ENCODE data around the gene SOX10. TPM values are rescaled to one million over a fixed set of nuclear protein-coding genes. Genes with fewer than 3 reads are reported as not detected.

Gene SOX10
- total and polyA plus RNA-seq, 3 donors from 2014 or later = 5.0 to 6.1 (median 5.4) TPM

DNA sequence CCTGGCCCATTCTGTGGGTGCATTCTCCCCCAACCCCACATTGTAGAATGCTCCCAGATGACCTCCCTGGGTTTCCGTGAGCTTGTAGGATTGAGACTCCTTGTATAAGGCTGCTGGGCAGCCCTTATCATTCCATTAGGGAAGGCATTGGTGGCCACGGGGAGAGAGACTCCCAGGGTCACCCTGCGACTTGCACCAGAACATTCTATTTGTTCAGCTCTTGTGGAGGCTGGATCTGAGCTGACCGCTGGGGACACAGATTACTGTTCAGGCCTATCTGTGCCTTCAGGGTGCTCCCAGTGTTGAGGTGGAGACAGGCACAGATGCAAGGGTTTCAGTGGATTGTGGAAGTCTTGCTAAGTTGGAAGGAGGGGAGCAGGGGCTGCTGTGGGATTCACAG lies 60.4 kb downstream of the SOX10 start:
- Histone ChIP-seq H3K4me3 (no peak overlapping the region), H3K36me3 (ENCODE audit: low read depth, missing control alignments) (no peaks in the 10 kb centered on the region), H3K4me1 (no peaks in the 10 kb centered on the region), H3K9me3 (no peaks in the 10 kb centered on the region), H3K27ac (no peak overlapping the region), H3K27me3 (no peaks in the 10 kb centered on the region)
- TF ChIP-seq CTCF (IDR thresholded peaks at IDR 0.05) = no peak
- TF ChIP-seq POLR2A (IDR thresholded peaks at IDR 0.05) = no peak
- no peak for DNase-seq
- intact Hi-C loops (cut with DNase I; ENCODE audit: low total_unique reads) = no loop called here
- WGBS, 2 donors = 66 to 90% methylated on average over 3 to 4 of the region's 4 CpGs

Small RNAs within 50 kb of the gene (microRNA-seq; reads per million reads assigned to microRNA genes)
- gene MIR4534 (ENCODE audit: borderline number of aligned reads in 2 of 2, borderline replicate concordance in 1 of 2) (0 reads per million in 2 donors), gene MIR6820 (ENCODE audit: borderline number of aligned reads in 2 of 2, borderline replicate concordance in 1 of 2) (0 to 4.2 reads per million in 2 donors)

Other genes starting within 250 kb of the SOX10 start
- 10 to 100 TPM; 36.7 to 40.6 TPM for gene GCAT, start 176.6 kb downstream of the SOX10 start, total RNA-seq
- gene GCAT, start 176.6 kb downstream of the SOX10 start, polyA plus RNA-seq (ENCODE audit: insufficient read depth, low read depth, low replicate concordance) = 21.4 TPM
- 1 to 10 TPM in 1 of 2 donors, under 1 TPM in 1; 0.81 to 4.8 TPM for gene GALR3, start 161.2 kb downstream of the SOX10 start, total RNA-seq
- not detected for gene GALR3, start 161.2 kb downstream of the SOX10 start, polyA plus RNA-seq (ENCODE audit: insufficient read depth, low read depth, low replicate concordance)
- 100 to 1,000 TPM; 117 to 138 TPM for gene ANKRD54, start 140.2 kb downstream of the SOX10 start, total RNA-seq
- 61.5 TPM for gene ANKRD54, start 140.2 kb downstream of the SOX10 start, polyA plus RNA-seq (ENCODE audit: insufficient read depth, low read depth, low replicate concordance)
- 100 to 1,000 TPM; 185 to 316 TPM for gene EIF3L, start 135.1 kb downstream of the SOX10 start, total RNA-seq
- 295 TPM for gene EIF3L, start 135.1 kb downstream of the SOX10 start, polyA plus RNA-seq (ENCODE audit: insufficient read depth, low read depth, low replicate concordance)
- gene MICALL1, start 78.3 kb downstream of the SOX10 start, total RNA-seq = 10 to 100 TPM; 25.2 to 38.0 TPM
- 30.8 TPM for gene MICALL1, start 78.3 kb downstream of the SOX10 start, polyA plus RNA-seq (ENCODE audit: insufficient read depth, low read depth, low replicate concordance)
- gene C22orf23, start 31.0 kb downstream of the SOX10 start, total RNA-seq = 10 to 100 TPM; 50.9 to 70.9 TPM
- 241 TPM for gene C22orf23, start 31.0 kb downstream of the SOX10 start, polyA plus RNA-seq (ENCODE audit: insufficient read depth, low read depth, low replicate concordance)
- 100 to 1,000 TPM; 107 to 137 TPM for gene POLR2F, start 30.9 kb downstream of the SOX10 start, total RNA-seq
- gene POLR2F, start 30.9 kb downstream of the SOX10 start, polyA plus RNA-seq (ENCODE audit: insufficient read depth, low read depth, low replicate concordance) = 88.7 TPM
- gene PICK1, start 72.8 kb upstream of the SOX10 start, total RNA-seq = 10 to 100 TPM; 78.7 to 89.7 TPM
- gene PICK1, start 72.8 kb upstream of the SOX10 start, polyA plus RNA-seq (ENCODE audit: insufficient read depth, low read depth, low replicate concordance) = 61.5 TPM
- 1 to 10 TPM; 1.6 to 2.0 TPM for gene SLC16A8, start 99.6 kb upstream of the SOX10 start, total RNA-seq
- gene SLC16A8, start 99.6 kb upstream of the SOX10 start, polyA plus RNA-seq (ENCODE audit: insufficient read depth, low read depth, low replicate concordance) = 2.4 TPM
- 10 to 100 TPM in 1 of 2 donors, 1 to 10 TPM in 1; 8.8 to 10.0 TPM for gene BAIAP2L2, start 126.1 kb upstream of the SOX10 start, total RNA-seq
- 6.6 TPM for gene BAIAP2L2, start 126.1 kb upstream of the SOX10 start, polyA plus RNA-seq (ENCODE audit: insufficient read depth, low read depth, low replicate concordance)
- gene PLA2G6, start 197.3 kb upstream of the SOX10 start, total RNA-seq = 100 to 1,000 TPM in 1 of 2 donors, 10 to 100 TPM in 1; 89.4 to 122 TPM
- gene PLA2G6, start 197.3 kb upstream of the SOX10 start, polyA plus RNA-seq (ENCODE audit: insufficient read depth, low read depth, low replicate concordance) = 135 TPM
- 1 to 10 TPM; 3.7 to 5.8 TPM for gene MAFF, start 217.4 kb upstream of the SOX10 start, total RNA-seq
- gene MAFF, start 217.4 kb upstream of the SOX10 start, polyA plus RNA-seq (ENCODE audit: insufficient read depth, low read depth, low replicate concordance) = 3.2 TPM